CMK (cell line): ENCODE measurements around the gene BCLAF3.

Experiments
- DNase-seq: peaks from one replicate; pipeline ENCODE4 v3.0.0-alpha.2; 2010; ENCODE audit warnings: low read depth

BCLAF3 gene

DNA sequence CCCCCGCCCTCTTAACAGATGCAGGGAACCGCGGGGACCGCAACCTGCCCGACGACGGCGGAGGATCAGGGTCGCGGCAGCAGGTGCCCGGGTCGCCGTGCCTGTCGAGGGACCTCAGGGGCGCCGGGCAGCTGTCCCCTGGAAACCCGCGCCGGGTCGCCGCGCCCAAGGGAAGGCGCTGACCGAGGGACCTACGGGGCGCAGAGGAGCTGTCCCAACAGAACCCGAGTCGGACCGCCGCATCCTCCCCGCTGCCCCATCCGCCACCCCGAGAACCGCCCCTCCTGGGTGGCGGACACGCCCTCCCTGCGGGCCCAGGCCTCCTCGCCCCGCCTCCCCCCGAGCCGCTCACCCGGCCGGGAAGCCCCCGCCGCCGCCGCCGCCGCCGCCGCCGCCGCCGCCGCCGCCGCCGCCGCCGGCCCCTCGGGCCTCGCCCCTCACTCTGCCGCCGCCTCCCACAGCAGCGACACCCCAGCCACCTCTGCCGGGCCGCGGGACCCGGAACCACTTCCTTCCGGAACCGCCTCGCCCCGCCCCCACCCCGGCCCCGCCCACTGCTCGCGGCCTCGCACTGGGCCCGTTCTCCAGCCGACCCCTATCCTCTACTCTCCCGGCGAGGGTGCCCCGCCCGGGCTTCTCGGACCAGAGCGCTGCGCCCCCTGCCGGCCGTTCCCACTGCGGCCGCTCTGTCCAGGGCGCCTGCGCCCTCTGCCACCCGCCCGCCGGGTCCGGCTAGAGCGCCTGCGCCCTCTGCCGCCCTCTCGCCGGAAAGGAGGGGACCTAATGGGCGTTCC is at the start of gene BCLAF3:
BCLAF3 (minus strand) TSS at position 506 of the 794 bp plus-strand sequence. CDS start 20,797 bp downstream, outside the sequence.
- peak; percentile 32 for DNase-seq

DNA sequence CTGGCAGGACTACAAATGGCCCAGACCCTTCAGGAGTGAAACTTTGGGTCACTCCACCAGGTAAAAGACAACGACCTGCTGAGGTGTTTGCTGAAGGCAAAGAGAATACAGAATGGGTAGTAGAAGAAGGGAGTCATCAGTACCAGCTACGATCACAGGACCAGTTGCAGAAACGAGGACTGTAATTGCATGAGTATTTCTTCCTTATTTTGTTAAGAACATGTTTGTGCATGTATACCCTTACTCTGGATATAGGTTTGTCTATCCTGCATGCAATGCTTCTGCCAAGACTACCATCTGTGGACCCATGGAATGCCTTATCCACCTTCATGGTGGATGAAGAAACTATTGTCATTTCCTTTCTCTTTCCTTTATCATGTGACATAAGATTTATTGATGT is 48.1 kb upstream of the BCLAF3 start:
- no peak for DNase-seq

DNA sequence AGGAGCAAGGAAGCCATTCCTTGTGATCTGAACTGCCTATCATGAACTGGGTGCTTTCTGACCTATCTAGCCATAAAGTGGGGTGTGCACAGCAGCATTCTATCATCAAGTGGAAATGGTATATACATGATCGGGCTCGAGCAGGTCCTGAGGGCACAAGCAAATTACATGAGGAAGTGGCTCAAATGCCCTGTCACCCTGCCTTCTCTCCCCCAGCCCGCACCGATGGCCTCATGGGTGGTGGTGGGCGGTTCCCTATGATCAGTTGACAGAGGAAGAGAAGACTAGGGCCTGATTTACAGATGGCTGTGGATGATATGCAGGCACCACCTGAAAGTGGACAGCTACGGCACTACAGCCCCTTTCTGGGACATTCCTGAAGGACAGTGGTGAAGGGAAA is 46.3 kb upstream of the BCLAF3 start:
- DNase-seq: no peak

GRCh38 chrX:20032201-20032600 is 41.3 kb upstream of the BCLAF3 start:
- no peak for DNase-seq

GRCh38 chrX:20029728-20030127 is 38.9 kb upstream of the BCLAF3 start:
- no peak for DNase-seq

DNA sequence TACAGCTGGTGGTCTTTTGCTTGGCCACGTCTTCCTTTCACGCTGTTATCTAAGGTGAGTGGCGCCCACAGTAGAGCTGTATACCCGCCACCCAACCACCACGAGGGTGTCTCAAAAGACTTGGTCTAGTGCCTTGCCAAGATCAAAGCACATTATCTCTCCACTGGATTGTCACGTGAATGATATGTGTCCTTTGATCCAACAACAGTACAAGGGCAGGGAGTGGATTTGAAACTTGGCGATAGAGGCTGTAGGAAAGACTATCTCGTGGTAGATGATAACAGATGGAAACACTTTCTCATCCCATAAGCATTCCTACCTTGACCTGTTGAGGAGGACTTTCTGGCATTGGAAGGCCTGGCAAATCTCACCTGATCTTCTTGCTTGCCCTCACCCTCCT is 37.7 kb upstream of the BCLAF3 start:
- DNase-seq: no peak

GRCh38 chrX:20026278-20026677 is 35.4 kb upstream of the BCLAF3 start:
- no peak for DNase-seq

- no peak for DNase-seq
Observed at GRCh38 chrX:20019672-20020365, 29.0 kb upstream of the BCLAF3 start.

GRCh38 chrX:20016616-20016945 is 25.7 kb upstream of the BCLAF3 start:
- no peak for DNase-seq

DNA sequence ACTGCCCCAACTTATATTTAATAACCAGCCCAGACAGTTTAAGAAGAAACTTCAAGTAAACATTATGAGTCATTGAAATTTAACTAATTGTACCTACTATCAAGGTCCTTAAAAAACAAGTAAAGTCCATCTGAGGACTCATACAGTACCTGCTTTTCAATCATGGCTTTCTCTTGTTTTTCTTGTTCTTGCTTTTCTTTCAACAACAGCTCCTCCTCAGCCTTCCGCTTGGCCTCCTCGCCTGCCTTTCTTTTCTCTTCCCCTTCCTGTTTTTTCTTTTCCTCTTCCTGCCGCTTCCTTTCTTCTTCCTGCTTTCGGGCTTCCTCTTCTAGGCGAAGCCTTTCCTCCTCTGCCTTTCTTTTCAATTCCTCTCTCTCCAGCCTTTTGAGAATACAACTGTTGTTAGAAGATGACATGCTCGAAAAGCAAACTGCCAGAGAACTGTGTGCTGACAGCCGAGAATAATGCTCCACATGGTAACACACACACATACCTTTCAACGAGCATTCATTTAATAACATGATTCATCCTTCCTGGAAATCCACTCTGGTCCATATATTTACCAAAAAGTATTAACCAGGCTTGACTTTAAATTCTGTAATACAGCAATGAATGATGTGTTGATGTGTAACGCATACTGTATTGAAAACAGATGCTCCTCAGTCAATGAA is 25.2 kb upstream of the BCLAF3 start:
- no peak for DNase-seq

DNA sequence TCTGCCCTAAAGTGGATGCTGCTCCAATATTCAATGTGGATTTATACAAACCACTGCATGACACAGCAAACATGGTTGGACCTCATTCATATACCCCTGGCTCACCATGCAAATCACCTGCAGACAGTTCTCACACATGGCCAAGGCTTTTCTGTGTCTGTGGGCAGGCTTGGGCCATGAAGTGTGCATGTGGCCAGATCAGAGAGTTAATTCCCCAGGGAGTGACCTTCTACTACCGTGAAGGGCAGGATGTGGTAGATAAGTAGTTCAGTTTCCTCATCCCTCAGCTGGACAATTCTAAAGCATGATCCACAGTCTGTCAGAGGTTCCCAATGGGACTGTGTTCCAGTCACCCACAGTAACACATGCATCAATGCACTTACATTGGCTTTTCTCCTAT is 24.6 kb upstream of the BCLAF3 start:
- no peak for DNase-seq

DNA sequence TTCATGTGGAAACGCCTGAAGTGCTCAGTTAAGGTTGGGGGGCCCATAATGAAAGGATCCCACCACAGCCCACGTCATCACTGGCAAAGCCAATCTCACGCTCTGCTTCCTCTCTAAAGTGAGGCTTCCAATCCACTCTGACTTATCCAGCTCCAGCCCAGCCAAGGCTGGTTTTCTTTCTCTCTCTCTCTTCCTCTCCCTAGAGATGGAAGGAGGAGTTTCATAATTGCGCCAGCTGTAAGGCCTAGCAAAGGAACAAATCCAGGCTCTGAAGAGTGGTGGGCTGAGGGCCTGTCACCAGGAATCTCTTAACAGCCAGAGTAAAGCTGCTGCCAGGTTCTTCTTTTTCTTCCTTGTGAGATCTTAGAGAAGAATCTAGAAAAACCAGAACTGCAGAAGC is 20.7 kb upstream of the BCLAF3 start:
- DNase-seq: no peak

DNA sequence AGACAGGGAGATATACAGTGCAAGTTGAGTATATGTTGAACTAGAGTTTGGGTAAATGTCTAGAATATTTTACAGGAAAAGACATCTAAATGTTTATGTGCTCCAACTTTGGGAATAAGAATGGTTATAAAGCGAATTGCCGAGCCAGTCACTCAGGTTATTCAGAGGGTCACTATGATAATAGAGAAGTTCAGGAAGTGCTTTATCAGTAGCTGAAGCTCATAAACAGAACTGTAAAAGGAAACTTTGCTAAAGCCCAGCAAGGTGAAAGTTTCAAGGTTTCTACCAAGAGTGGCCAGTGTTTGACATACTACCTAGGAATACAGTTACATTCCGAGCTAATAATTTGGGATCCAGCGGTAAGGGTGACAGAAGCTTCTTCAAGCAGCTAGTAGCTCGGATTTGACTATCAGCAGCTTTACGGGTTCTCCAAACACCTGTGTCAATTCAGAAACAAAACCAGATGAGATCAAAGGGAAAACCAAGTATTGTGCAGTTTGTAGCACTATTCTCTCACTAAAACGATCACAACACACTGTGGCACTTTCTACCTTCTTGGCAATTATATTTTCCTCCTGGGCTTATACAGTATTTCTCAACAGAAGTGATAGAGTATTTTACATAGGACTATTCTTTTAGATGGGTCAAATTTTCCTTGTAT is 17.2 kb upstream of the BCLAF3 start:
- DNase-seq: no peak

DNA sequence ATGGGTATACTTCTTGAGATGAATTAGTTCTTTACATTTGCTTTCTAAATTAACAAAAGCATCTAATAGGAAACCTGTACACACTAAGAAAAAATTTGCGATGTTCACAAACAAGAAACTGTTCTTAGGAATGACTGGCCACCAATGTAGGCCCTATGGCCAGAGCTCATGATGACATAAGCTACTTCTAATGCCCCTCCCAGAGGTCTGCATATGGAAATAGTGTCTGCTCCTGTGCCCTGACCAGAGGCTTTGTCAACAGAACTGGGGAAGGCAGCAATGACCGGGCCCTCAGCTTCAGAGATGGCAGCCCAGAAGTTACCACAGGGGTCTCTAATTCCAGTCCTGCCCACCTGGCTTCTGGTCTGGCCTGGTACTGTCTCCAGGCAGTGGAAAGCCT is 15.0 kb upstream of the BCLAF3 start:
- no peak for DNase-seq

DNA sequence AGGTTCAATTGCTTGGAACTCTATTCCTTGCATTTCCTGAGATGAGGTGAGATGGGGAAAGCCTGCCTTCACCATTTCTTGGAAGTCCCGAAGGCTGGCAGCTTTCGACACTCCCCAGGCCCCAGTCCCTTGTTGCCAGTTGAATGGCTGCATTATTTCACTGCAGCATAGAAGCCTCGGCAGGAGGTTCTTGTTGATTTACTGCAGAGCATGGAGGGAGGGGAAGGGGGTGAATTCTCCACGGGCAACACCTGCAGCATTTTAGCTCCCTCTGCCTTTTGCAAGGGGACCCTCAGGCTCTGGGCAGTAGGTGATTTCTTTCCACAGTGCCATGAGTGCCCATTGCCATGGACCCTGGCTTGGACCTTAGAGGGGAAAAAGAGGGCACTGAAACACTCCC is 10.7 kb upstream of the BCLAF3 start:
- no peak for DNase-seq

DNA sequence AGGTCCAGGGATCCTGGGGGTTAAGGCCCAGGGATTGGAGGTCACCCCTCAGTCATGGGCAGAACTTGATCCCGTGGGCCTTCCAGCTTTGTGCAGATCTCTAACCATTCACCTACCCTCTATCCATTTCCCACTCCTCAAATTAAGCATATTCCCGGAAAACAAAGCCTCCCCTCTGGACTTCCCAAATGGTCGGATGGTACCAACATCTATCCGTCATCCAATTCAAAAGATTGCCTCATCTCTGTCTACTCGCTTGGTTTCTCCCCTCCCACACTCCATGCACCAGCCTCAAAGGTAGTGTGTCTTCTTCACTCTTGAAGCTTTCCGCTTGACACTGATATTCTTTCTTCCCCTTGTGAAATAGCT is 473 bp upstream of the BCLAF3 start:
- no peak for DNase-seq

GRCh38 chrX:19990151-19990555 is 708 bp downstream of the BCLAF3 start:
- no peak for DNase-seq

GRCh38 chrX:19987856-19988255 is 3.0 kb downstream of the BCLAF3 start:
- DNase-seq: no peak

GRCh38 chrX:19986531-19986930 is 4.3 kb downstream of the BCLAF3 start:
- DNase-seq: no peak

DNA sequence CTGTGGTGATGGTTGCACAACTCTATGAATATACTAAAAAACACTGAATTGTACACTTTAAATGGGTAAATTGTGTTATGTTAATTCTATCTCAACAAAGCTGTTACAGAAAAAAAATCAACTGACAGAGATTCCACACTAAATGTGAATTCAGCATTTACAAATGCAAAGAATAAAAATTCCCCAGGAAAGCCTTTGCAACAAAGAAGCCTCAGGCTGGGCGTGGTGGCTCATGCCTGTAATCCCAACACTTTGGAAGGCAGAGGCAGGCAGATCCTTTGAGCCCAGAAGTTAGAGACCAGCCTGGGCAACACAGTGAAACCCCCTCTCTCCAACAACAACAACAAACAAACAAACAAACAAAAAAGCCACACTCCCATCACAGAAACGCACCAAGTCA is 8.9 kb downstream of the BCLAF3 start:
- DNase-seq: no peak

- DNase-seq: no peak
Observed at GRCh38 chrX:19975845-19976244, 15.0 kb downstream of the BCLAF3 start.

DNA sequence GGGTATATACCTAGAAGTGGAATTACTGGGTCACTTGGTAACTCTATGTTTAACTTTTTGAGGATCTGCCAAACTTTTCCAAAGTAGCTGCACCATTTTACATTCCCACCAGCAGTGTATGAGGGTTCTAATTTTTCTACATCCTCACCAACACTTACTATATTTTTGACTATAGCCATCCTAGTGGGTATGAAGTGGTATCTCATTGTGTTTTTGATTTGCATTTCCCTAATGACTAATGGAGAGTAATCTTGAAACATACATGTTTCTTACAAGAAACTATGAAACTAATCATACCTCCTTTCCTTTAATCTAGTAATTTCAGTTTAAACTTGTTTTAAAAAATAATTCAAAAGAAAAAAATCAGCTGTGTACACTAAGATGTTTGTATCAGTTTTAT is 17.9 kb downstream of the BCLAF3 start:
- no peak for DNase-seq

DNA sequence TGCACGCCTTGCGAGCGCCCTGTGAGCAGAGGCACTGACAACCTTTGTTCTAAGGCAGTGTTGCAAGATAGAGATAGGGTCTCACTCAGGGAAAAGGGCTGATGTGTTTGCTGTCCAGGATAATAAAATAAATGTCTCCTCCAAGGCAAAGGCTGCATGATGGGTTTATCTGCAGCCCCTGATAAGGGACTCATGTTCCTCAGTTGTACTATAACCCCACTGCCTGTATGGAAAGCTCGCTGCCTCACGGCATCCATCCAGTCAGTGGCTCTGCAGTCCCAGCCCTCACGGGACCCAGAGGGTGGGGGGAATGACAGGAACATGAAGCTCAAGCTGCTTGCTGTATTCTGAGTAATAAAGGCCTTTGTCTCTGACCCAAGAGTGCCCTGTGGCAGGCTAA is 22.6 kb downstream of the BCLAF3 start:
- no peak for DNase-seq
